Liver (tissue), 9 donors: Measurements from ENCODE around the gene KRTAP1-3. TPM values are rescaled to one million over a fixed set of nuclear protein-coding genes. Genes with fewer than 3 reads are reported as not detected.

Experiments
- DNase-seq: peaks from one replicate; pipeline ENCODE4 v3.0.0-alpha.2; 2017; ENCODE audit warnings: low spot score
- H3K27ac ChIP-seq, 2 donors: one replicate each; pipeline ENCODE4 v1.7.0; 2013; ENCODE audit warnings: inconsistent platforms in 2 of 2, low read length in 2 of 2, control low read depth in 1 of 2, low read depth in 1 of 2, mild to moderate bottlenecking in 1 of 2
- H3K27me3 ChIP-seq, 4 donors: one replicate each; pipeline versions ENCODE4 v1.6.1 to v1.7.0; 2013; ENCODE audit warnings: low read length in 3 of 4, inconsistent platforms in 1 of 4, mild to moderate bottlenecking in 1 of 4, moderate library complexity in 1 of 4; ENCODE audit not compliant: control insufficient read depth in 4 of 4, insufficient read depth in 4 of 4
- H3K36me3 ChIP-seq, 4 donors: one replicate each; pipeline versions ENCODE4 v1.6.1 to v1.7.0; 2013; ENCODE audit warnings: low read length in 3 of 4, mild to moderate bottlenecking in 3 of 4, low read depth in 1 of 4, moderate library complexity in 1 of 4; ENCODE audit not compliant: control insufficient read depth in 4 of 4, insufficient read depth in 3 of 4
- H3K4me1 ChIP-seq, 4 donors: one replicate each; pipeline versions ENCODE4 v1.6.1 to v1.7.0; 2013; ENCODE audit warnings: low read length in 3 of 4, mild to moderate bottlenecking in 3 of 4, moderate library complexity in 1 of 4; ENCODE audit not compliant: control insufficient read depth in 4 of 4, insufficient read depth in 4 of 4
- H3K4me3 ChIP-seq, 3 donors: one replicate each; pipeline versions ENCODE4 v1.6.1 to v1.7.0; 2013; ENCODE audit warnings: low read length in 3 of 3, control low read depth in 1 of 3, low read depth in 1 of 3, mild to moderate bottlenecking in 1 of 3
- H3K9ac ChIP-seq, 2 donors: one replicate each; pipeline ENCODE4 v1.7.0; 2013; ENCODE audit warnings: low read length in 2 of 2, mild to moderate bottlenecking in 2 of 2, moderate library complexity in 2 of 2, control low read depth in 1 of 2, low read depth in 1 of 2
- H3K9me3 ChIP-seq, 4 donors: one replicate each; pipeline versions ENCODE4 v1.6.1 to v1.7.0; 2013; ENCODE audit warnings: low read length in 3 of 4; ENCODE audit not compliant: control insufficient read depth in 4 of 4
- ATF3 ChIP-seq: IDR thresholded peaks from 2 replicates; pipeline ENCODE4 v1.6.1; 2016; ENCODE audit warnings: antibody characterized with exemption
- CTCF ChIP-seq: fragments of 150-350 bp; IDR thresholded peaks from 2 replicates; pipeline ENCODE4 v1.5.1; 2017; ENCODE audit warnings: improper control_type of control experiment, low read depth, low read length; ENCODE audit not compliant: missing input control
- EGR1 ChIP-seq, 2 donors: IDR thresholded peaks; 2 replicates each; pipeline ENCODE4 v1.6.1; 2016 to 2018; ENCODE audit warnings: antibody characterized with exemption in 2 of 2, low read depth in 2 of 2
- FOXA1 ChIP-seq: IDR thresholded peaks from 2 replicates; pipeline ENCODE4 v1.6.1; 2016; ENCODE audit warnings: antibody characterized with exemption
- FOXA2 ChIP-seq: IDR thresholded peaks from 2 replicates; pipeline ENCODE4 v1.6.1; 2016; ENCODE audit warnings: antibody characterized with exemption
- GABPA ChIP-seq, 2 donors: IDR thresholded peaks in 1 of 2; conservative IDR thresholded peaks in 1 of 2; 2 replicates each; pipeline ENCODE4 v1.6.1; 2016; ENCODE audit warnings: antibody characterized with exemption in 2 of 2, mild to moderate bottlenecking in 1 of 2, moderate library complexity in 1 of 2
- HNF4A ChIP-seq, 2 donors: conservative IDR thresholded peaks; 2 replicates each; pipeline ENCODE4 v1.6.1; 2016; ENCODE audit warnings: antibody characterized with exemption in 2 of 2, mild to moderate bottlenecking in 2 of 2
- HNF4G ChIP-seq: IDR thresholded peaks from 2 replicates; pipeline ENCODE4 v1.6.1; 2016; ENCODE audit warnings: antibody characterized with exemption
- JUND ChIP-seq, 2 donors: IDR thresholded peaks; 2 replicates each; pipeline ENCODE4 v1.6.1; 2016; ENCODE audit warnings: antibody characterized with exemption in 2 of 2
- MAX ChIP-seq: IDR thresholded peaks from 2 replicates; pipeline ENCODE4 v1.6.1; 2016; ENCODE audit warnings: antibody characterized with exemption
- NR2F2 ChIP-seq: IDR thresholded peaks from 2 replicates; pipeline ENCODE4 v1.6.1; 2016; ENCODE audit warnings: antibody characterized with exemption
- RAD21 ChIP-seq, 2 donors: IDR thresholded peaks; 2 replicates each; pipeline ENCODE4 v1.6.1; 2016; ENCODE audit warnings: antibody characterized with exemption in 2 of 2, mild to moderate bottlenecking in 2 of 2
- REST ChIP-seq: IDR thresholded peaks from 2 replicates; pipeline ENCODE4 v1.6.1; 2016; ENCODE audit warnings: antibody characterized with exemption, mild to moderate bottlenecking
- RXRA ChIP-seq, 2 donors: IDR thresholded peaks; 2 replicates each; pipeline ENCODE4 v1.6.1; 2017 to 2018; ENCODE audit warnings: antibody characterized with exemption in 2 of 2, mild to moderate bottlenecking in 1 of 2
- TAF1 ChIP-seq: conservative IDR thresholded peaks from 2 replicates; pipeline ENCODE4 v1.6.1; 2016; ENCODE audit warnings: antibody characterized with exemption, mild to moderate bottlenecking
- YY1 ChIP-seq: IDR thresholded peaks from 2 replicates; pipeline ENCODE4 v1.6.1; 2016; ENCODE audit warnings: antibody characterized with exemption, mild to moderate bottlenecking
- ZBTB33 ChIP-seq: IDR thresholded peaks from 2 replicates; pipeline ENCODE4 v1.6.1; 2016; ENCODE audit warnings: antibody characterized with exemption
- whole genome bisulfite sequencing: extraction: QIAGEN DNeasy Blood & Tissue Kit; methylation state at CpG from one replicate; pipeline ENCODE4 v1.1.7; 2013; 5-methylcytosine and 5-hydroxymethylcytosine counted together
- polyA plus RNA-seq, 2 donors: library from polyadenylated mRNA; stranded (reverse) in 1 of 2; unstranded in 1 of 2; fragments of 200-250 nt in 1 of 2; fragments of >200 nt in 1 of 2; fragmentation: Nextera tagmentation in 1 of 2; extraction: Ambion mirVana in 1 of 2; gene quantifications; one replicate each; pipeline versions ENCODE4 v1.2.1 to v1.2.3, GENCODE V29; 2013 to 2015
- total RNA-seq, 2 donors: library from RNA; depleted of rRNA; stranded (reverse); fragments of >200 nt; gene quantifications; one replicate each; pipeline ENCODE4 v1.2.3, GENCODE V29; 2014
- donor health status: healthy.
- donor health status: healthy.
- donor health status: healthy.
- donor health status: healthy.
- donor health status: healthy.

The KRTAP1-3 gene
- total and polyA plus RNA-seq, 4 donors, result not detected

- no peak for DNase-seq
- Histone ChIP-seq H3K27me3 (peaks cover 0 to 2% (median 0%) of the 10 kb centered on the region in 4 donors), H3K4me3 (no peak overlapping the region), H3K4me1 (no peaks in the 10 kb centered on the region), H3K9me3 (peaks cover 0 to 1% (median 0%) of the 10 kb centered on the region in 4 donors), H3K36me3 (no peaks in the 10 kb centered on the region), H3K27ac (no peak overlapping the region), H3K9ac (no peak overlapping the region)
- TF ChIP-seq RAD21 (IDR thresholded peaks at IDR 0.05) (no peak), RXRA (IDR thresholded peaks at IDR 0.05) (no peak), JUND (IDR thresholded peaks at IDR 0.05) (no peak), FOXA1 (no peak), NR2F2 (no peak), YY1 (no peak), ZBTB33 (no peak), FOXA2 (no peak), TAF1 (no peak), ATF3 (no peak), EGR1 (IDR thresholded peaks at IDR 0.05; ENCODE audit: low read depth in 2 of 2) (no peak), MAX (no peak), CTCF (no peak), REST (no peak)
- WGBS, result 81% methylated on average over 5 of the region's 5 CpGs
Observed at GRCh38 chr17:41071606-41072360, 37.1 kb upstream of the KRTAP1-3 start.

- H3K4me1 ChIP-seq, result no peaks in the 10 kb centered on the region
- no peak overlapping the region for H3K9ac ChIP-seq
- H3K9me3 ChIP-seq, result no peaks in the 10 kb centered on the region
- H3K27ac ChIP-seq, result no peak overlapping the region
- TF ChIP-seq FOXA1 (no peak), GABPA (IDR thresholded peaks at IDR 0.05 in 1 of 2, conservative IDR thresholded peaks at IDR 0.05 in 1 of 2) (no peak), ZBTB33 (no peak), REST (no peak), RAD21 (IDR thresholded peaks at IDR 0.05) (no peak), JUND (IDR thresholded peaks at IDR 0.05) (no peak), NR2F2 (no peak), HNF4A (conservative IDR thresholded peaks at IDR 0.05) (no peak), HNF4G (no peak), EGR1 (IDR thresholded peaks at IDR 0.05; ENCODE audit: low read depth in 2 of 2) (no peak), YY1 (no peak)
- WGBS, result 76% methylated on average over 3 of the region's 3 CpGs
- H3K27me3 ChIP-seq, result no peaks in the 10 kb centered on the region
- no peak for DNase-seq
- no peak overlapping the region for H3K4me3 ChIP-seq
- H3K36me3 ChIP-seq, result no peaks in the 10 kb centered on the region
Observed at GRCh38 chr17:41069031-41069430, 34.4 kb upstream of the KRTAP1-3 start.
